DMS53 (cell line): ENCODE data around the gene MIEF1.
"Not testable (repeated sequence)": the region's sequence is repeated elsewhere in the genome, so short reads cannot be mapped to it uniquely, and the experiment has no call there.

Experiments
- DNase-seq: peaks from one replicate; lab custom pipeline; 2025; lab: John Stamatoyannopoulos, UW

The MIEF1 gene

GRCh38 chr22:39512026-39512425 is 9.9 kb downstream of the MIEF1 start:
- no peak for DNase-seq

GRCh38 chr22:39513791-39514190 is 11.7 kb downstream of the MIEF1 start:
- DNase-seq, result no peak

GRCh38 chr22:39514373-39514973 is 12.4 kb downstream of the MIEF1 start:
- DNase-seq, result peak; percentile 59

GRCh38 chr22:39515266-39516050 is 13.4 kb downstream of the MIEF1 start:
- DNase-seq, result no peak

GRCh38 chr22:39517470-39517869 is 15.4 kb downstream of the MIEF1 start:
- no peak for DNase-seq

GRCh38 chr22:39518144-39518786 is 16.2 kb downstream of the MIEF1 start:
- no peak for DNase-seq

GRCh38 chr22:39518996-39519680 is 17.0 kb downstream of the MIEF1 start:
- peak; percentile 75 for DNase-seq

- DNase-seq, result peak; percentile 99
Observed at GRCh38 chr22:39519681-39520225, 17.7 kb downstream of the MIEF1 start.

- peak; percentile 97 for DNase-seq
Observed at GRCh38 chr22:39520226-39521105, 18.4 kb downstream of the MIEF1 start, which contains the start of gene ATF4. Gene ATF4, plus strand, starts transcription at chr22:39520562. Its CDS starts 884 bp downstream, at chr22:39521446.

- DNase-seq, result peak; percentile 69
Observed at GRCh38 chr22:39521106-39521885, 19.2 kb downstream of the MIEF1 start.

- not testable (repeated sequence) for DNase-seq
Observed at GRCh38 chr22:39522091-39522490, 20.0 kb downstream of the MIEF1 start.

- DNase-seq, result peak; percentile 85
Observed at GRCh38 chr22:39522567-39523300, 20.6 kb downstream of the MIEF1 start.

- peak; percentile 41 for DNase-seq
Observed at GRCh38 chr22:39524089-39524752, 22.1 kb downstream of the MIEF1 start.

GRCh38 chr22:39524753-39525657 is 22.9 kb downstream of the MIEF1 start:
- peak; percentile 50 for DNase-seq

GRCh38 chr22:39525658-39525975 is 23.5 kb downstream of the MIEF1 start:
- DNase-seq, result peak; percentile 50

- peak; percentile 62 for DNase-seq
Observed at GRCh38 chr22:39526736-39527171, 24.7 kb downstream of the MIEF1 start.

GRCh38 chr22:39527481-39527961 is 25.4 kb downstream of the MIEF1 start:
- DNase-seq, result peak; percentile 92
